Sigmoid colon (tissue), 4 donors: ENCODE data around the gene BZW1.

Experiments used
- CTCF ChIP-seq, 4 experiments: fragments of 450-650 bp in 3 of 4; fragments of 200-600 bp in 1 of 4; IDR thresholded peaks; one replicate each; pipeline ENCODE4 v1.5.1; 2016 to 2019; ENCODE audit warnings: antibody characterized with exemption in 4 of 4, mild to moderate bottlenecking in 3 of 4, moderate library complexity in 2 of 4
- POLR2A ChIP-seq, 2 donors: fragments of 450-650 bp; IDR thresholded peaks; one replicate each; pipeline ENCODE4 v1.6.1; 2016; ENCODE audit warnings: antibody characterized with exemption in 2 of 2, mild to moderate bottlenecking in 2 of 2, moderate library complexity in 2 of 2
- POLR2AphosphoS5 ChIP-seq, 4 donors: sonication (generic); formaldehyde crosslinking; IDR thresholded peaks; one replicate each; pipeline ENCODE4 v1.6.1; 2017; ENCODE audit warnings: antibody characterized with exemption in 4 of 4

- no peak for TF ChIP-seq CTCF (IDR thresholded peaks at IDR 0.05)
- no peak for TF ChIP-seq POLR2A (IDR thresholded peaks at IDR 0.05)
- TF ChIP-seq POLR2AphosphoS5 (IDR thresholded peaks at IDR 0.05), result no peak
These were observed 15.1 kb upstream of the BZW1 start for GRCh38 chr2:200796561-200796960.
